NCI-H748 (cell line): ENCODE measurements around the gene RIC3.

Source experiments
- DNase-seq: peaks from one replicate; lab custom pipeline; 2025; ENCODE audit not compliant: unreplicated experiment; lab: John Stamatoyannopoulos, UW

RIC3 gene, protein sequence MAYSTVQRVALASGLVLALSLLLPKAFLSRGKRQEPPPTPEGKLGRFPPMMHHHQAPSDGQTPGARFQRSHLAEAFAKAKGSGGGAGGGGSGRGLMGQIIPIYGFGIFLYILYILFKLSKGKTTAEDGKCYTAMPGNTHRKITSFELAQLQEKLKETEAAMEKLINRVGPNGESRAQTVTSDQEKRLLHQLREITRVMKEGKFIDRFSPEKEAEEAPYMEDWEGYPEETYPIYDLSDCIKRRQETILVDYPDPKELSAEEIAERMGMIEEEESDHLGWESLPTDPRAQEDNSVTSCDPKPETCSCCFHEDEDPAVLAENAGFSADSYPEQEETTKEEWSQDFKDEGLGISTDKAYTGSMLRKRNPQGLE

DNA sequence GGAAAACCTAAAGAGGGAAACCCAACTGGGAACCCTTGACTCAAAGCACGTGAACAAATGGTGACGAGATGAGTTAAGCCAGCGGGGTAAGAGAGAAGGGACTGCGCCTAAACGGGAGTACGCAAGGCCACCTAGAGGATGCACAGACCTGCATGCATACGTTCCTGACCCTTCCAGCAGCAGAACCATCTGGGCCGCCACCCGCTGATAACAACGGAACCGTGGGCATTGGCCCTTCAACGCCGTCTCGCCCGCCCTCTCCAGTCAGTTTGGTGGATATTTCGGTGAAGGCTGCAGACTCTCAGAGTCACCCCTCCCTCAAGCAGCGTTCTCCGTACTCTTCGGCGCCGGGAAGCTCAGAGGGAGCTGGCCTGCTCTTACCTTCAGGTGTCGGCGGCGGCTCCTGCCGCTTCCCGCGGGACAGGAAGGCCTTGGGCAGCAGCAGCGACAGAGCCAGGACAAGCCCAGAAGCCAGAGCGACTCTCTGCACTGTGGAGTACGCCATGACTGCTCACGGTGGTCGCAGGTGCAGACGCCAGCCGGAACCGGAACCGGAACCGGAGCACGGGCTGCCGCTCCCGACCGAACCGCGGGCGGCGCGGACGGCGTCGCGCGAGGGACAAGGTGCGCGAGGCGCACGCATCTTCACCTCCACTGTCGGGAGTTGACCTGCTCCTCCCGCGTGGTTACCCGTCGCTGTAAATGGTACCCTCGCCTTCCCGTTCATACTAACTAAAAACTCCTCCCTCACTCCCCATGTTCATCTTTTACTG, at the start of gene RIC3:
RIC3 (minus strand) TSS at position 541 of the 773 bp plus-strand sequence; CDS start at position 505, 36 bp downstream.
- DNase-seq, result no peak

DNA sequence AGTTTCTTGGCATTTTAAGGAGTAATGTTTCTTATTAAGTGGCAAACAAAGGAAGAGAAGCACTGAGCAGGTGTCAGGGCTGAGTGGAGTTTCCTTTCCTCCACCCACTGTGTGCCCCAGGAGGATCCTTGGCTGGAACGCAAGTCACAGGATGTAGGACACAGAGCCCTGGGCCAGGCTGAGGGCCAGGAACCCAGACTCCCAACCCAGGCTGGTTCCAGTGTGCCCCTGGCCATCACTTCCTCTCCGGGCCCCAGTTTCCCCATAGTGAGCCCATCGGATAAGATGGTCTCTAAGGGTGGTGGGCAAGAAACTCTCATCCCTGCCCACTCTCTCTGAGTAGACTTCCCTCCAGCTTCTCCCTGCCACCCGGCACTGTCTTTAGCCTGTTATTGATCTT, 49.6 kb upstream of the RIC3 start:
- no peak for DNase-seq

DNA sequence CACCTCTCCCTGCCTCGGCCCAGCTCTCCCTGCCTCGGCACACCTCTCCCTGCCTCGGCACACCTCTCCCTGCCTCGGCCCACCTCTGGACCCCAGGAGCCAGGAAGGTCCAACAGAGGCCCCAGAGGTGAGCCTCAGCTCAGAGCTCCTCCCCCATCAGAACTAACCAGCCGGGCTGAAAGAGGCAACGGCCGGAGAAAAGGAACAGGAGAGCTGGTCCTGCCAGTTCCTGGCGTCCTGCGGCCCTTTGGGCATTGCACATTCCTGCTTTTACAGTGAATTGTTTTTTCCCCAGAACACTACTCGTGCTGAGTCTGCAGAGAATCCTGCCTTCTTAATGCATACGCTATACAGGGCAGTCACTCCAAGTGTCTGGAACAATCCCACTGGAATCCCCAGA, 49.1 kb upstream of the RIC3 start:
- DNase-seq, result no peak

DNA sequence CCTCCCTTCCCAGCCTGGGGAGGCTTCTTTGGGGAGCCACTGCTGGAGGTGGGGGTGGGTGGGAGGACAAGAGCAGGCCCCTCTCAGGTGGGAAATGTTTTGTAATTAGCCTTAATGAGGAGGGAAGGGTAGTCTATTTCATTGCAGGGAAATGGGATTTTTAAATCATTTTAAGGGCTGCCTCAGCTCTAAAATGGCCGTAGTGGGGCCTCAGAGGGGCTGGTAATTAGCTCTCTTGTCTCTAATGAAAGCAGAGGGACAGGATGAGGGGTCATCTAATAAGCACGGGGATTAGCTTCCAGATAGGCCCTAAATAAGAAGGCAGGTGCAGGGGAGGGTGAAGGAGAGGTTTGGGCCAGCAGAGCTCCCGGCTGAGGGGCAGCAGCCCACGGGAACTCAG, 48.3 kb upstream of the RIC3 start:
- no peak for DNase-seq

DNA sequence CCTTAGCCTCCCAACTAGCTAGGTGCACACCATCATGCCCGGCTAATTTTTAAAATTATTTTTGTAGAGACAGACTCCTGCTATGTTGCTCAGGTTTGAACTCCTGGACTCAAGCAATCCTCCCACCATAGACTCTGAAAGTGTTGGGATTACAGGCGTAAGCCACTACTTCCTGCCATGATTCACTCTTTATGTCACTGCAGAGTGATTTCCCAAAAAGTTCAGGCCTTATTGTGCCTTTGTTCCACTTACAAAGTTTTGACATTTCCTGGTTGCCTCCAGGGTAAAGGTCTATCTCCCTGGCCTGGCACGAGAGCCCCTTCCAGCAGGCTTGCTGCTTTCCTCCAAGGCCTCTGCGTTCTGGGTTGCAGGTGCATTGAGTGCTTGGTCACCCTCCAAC, 44.6 kb upstream of the RIC3 start:
- DNase-seq, result no peak

DNA sequence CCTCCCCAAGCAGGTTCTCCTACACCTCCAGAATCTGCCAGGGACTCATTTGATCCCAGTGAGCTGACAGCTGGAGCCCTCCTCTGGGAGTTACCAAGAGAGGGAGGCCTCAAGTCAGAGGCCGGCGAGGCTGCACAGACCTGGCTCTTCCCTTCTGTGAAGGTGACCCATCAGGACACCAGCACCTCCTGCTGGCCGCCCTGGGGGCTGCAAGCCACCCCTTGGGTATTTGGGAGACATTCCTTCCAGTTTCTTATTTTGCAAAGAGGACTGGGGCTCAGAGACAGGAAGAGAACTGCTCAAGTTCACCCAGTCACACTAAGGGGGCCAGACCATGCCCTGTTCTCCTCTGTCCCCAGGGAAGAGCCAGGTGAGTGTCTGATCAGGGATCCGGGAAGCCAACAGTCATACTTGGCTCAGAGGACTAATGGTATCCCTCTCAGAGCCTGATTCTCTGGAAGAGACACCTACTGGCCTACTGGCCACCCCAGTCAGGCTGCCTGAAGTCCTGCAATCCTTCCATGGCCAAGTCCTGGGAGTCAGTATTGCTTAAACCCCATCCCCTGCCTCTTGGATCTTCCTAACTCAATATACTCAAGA, 40.5 kb upstream of the RIC3 start:
- peak; percentile 22 for DNase-seq

DNA sequence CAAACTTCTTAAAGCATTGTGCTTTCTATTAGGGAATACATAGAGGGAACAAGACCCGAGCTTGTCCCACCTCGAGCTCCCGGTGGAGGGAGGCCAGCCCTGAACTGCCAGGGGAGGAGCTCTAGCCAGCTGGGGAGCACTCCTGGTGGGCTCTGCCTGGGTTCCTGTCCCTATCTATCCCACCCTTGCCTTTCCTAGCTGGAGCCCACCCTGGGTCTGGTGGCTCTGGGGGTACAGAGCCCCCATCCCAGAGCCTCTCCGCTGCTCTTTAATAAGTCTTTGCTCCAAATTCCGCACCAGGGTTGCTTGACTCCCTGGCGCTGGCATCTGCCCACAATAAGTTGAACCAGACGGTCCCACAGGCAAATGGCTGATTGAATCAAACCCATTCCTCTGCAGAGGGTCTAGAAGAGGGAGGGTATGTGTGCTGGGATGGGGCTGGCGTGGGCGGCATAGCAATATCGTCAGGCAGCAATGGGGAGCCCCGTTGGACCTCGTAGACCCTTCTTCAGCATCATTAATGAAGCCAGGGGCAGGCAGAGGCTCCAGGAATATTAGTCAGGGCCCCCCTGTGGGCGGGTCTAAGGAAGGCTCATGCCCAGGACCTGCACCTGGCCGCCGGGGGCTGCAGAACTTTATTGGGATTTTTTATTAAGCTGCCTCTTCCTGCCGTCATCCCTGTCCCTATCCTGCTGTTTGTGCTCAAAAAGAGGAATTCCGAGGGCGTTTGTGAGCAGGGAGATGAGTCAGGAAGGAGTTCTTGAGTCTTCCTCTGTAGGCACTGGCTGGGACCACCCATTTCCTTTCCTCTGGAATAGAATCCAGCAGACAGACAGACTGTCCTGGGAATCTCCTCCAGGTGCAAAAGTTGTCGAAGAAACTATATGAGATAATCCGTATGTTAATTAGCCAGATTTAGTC, 38.5 kb upstream of the RIC3 start:
- DNase-seq, result no peak

DNA sequence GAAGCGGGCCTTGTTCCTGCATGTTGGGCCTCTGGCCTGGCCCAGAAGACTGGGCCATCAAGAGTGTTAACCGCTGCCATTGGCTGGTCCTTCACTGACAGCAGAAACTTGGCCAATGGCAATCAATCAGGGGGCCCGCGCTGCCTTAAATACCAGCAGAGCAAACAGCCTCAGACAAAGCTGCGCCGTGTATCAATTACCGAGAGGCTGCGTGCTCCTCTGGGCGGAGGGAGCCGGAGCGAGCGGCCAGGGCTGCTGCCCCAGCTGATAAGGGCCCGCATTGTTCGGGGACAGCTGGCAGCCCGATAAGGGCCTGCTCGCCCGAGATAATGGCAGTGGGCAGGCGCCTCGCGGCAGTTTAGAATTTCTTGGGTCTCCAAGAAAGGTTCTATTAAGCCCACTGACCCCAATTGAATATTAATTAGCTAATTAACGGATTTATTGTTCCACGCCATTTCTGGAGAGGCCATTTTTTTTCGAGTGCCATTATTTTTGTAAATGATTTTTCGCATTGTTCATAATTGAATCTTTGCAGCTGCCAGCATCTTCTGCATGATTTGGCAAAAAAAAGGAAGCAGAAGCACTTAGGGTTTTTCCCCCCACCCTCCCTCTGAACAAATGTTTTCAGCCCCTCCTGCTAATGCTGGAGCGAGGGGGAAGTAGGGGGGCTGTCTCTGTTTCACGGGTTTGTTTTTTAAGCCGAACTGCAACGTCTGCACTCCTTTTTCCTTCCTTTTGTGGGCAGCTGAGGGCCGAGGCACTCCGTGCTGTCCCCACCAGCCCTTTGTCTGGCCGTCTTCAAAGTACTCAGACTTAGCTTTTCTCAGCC, 37.6 kb upstream of the RIC3 start:
- peak; percentile 93 for DNase-seq

DNA sequence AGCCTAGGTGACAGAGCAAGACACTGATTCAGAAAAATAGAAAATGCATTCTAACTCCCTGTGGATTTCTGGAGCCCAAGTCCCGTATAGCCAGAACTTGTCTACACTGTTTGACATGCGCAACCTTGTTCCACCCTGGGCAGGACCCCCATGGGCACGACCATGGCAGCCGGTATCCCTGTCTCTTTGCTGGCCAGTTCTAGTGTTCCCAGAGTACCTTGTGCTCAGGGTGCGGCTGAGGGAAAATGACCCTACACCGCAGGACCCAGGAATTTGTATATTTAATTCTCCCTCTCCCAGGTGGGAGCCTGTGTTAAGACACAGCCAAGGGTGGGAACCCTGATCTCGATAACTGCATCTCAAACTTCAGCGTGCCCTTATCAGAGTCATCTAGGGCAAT, 36.7 kb upstream of the RIC3 start:
- DNase-seq, result no peak

DNA sequence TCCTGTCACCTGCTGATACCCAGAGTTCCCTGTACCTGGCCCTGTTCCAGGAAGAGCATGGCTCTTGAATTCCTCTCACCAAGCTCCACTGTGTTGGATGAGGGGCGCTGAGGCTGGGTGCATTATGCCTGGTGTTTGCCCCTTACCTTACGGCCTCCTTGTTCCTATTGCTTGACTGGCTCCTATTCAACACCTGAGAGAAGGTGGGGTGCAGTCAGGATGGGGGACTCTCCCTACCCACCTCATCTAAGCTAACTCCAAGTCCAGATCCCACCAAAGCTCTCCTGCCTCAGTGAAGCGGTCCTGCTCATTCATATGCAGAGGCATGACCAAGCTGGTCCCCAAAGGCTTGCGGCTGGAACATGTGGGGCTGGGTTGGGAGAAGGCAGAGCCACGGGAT, 35.8 kb upstream of the RIC3 start:
- no peak for DNase-seq

DNA sequence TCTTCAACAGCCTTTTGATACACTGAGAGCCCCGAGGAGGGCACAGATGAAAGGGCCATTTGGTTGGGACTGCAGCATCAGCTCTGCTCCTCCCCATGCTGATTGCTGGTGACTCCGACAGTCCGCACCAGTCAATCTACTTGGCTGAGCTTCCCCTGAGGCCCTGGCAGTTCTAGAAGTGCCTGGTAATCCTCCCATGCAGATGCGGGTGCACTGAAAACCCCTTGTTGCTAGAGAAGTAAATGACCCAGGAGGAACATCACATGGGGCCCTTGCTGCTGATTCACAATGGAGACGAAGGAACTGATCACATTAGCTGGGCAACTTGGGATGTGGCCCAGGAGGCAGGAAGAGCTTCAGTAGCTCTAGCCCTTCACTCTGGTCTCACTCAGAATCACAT, 35.2 kb upstream of the RIC3 start:
- DNase-seq, result no peak

DNA sequence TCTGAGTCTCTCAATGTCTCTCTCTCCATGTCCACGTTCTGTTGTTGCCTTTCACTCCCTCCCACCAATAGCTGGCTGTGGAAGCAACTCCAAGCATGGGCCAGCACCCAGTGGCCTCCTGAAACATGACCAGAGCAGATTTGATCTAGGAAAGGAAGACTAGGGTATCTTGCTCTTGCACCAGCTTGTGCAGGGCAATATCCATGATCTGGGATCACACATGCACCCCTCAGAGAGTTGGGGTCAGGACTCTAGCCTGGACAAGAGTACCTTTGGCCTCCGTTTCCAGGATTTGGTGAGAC, 34.5 kb upstream of the RIC3 start:
- DNase-seq, result no peak

DNA sequence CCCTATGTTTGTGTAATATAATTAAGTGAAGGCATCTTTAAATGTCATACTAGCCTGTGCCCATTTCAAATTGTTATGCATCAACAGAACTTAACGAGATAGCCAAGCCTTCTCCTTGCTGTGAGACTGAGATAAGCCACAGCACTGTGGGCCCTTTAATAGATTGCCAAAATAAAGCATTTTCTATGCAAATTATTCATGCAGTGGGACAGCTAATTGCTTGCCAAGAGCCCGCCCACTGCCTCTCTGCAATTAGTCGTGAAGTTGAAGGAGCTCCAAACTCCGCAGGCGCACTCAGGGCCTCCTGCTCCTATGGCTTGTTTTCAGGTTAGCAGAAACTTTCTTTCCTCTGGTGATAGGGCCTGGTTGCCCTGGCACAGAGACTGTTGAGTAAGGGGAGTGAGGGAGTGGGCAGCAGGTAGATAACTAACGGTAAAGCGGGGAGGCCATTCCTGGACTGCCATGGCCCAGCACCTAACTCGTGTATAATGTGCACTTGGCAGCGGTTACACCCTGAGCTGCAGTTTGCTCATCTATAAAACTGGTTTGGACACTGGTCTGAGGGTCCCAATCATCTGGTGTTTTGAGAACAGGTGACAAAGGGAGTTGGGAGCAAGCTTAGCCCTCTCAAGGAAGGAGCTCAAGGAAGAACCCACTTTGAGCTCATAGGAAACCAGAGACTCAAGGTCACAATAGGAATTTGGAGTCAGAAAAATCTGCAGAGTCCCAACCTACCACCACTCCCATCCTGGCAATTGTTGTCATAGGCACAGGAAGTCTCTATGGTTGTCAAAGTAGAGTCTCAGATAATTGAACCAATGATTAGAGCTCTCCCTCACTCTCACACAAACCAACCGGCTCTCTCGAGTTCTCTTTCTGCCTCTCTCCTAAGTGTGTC, 33.9 kb upstream of the RIC3 start:
- DNase-seq, result no peak

DNA sequence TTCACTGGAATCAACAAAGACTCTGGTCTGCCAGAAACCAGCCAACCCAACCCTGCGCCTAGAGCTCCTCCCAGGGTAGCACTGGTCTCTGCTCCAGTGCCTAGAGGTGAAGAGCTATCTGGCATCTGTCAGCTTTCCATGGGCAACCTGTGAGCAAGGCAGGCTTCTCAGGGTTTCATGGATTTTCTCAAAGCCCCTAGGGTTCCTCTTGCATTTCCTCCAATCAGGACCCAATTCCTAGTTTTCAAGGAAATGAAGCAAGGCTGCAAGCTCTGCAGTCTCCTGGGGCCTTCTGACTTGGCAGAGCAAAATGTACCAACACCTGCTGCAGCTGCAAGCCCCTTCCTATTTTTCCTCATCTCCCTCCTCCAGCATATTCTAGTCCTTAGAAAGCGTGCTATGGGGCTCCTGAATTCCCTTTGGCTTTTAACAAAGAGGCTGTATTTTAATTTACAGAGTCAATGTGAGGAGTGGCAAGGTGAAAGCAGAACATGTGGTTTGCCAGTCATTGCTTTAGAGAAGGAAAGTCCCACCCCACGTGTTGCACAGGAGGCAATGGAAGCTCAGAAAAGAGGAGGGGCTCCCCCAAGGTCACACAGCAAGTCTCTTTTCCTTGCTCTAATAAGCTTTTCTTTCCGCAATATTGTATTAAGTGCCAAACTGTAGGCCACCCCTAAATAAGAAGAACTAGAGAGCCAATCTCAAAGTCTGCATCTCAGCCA, 33.0 kb upstream of the RIC3 start:
- DNase-seq, result no peak

DNA sequence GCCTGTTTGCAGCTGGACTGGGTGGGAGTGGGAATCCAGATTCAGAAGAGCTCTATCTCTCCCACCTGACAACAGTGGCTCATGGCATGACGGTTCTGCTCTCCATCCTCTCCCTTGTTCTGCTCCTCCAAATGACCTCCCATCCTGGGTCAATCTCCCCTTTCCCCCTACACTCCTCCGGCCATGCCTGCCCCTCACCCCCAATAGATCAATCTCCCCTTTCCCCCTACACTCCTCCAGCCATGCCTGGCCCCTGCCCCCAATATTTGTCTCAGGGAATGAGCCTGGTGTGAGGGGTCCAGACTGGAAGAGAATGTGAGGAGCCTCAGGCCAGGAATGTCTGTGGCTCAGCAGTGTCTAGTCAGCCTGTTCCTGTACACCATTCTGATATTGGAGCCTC, 30.9 kb upstream of the RIC3 start:
- DNase-seq, result no peak

DNA sequence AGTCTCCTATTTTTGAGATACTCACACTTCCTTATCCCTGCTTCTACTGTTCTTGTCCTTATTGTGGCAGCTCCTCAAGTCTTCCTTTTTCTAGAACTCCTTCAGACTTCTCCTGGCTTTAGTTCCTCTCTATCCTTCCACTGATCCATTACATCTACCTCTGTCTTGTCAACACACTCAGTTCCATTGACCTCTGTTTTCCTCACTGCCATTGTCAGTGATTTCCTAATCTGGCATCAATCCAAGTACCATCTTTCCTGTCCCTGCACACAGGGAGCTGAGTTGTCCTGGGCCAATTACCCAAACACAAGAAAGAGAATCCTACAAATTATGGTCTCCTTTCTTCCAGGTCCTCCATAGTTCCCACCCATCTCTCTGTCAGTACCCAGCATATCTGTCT, 27.9 kb upstream of the RIC3 start:
- DNase-seq, result peak; percentile 35

DNA sequence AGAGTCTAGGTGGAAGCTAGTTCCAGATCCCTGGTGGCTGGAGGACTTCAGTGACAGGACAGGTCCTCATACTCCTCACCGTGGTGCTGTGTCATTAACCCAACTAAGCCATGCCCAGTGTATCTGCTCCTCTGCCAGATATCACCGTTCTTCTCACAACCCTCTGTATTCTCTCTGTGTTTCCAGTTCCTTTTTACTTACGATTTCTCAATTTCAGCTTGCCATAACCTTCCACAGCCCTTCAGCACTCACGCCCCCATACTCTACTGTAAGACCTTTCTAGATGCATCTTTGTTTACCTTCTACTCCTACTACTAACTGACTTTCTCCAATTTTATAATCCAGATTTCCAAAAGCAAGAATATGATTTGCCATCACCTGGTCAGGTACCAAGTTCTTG, 26.1 kb upstream of the RIC3 start:
- no peak for DNase-seq

DNA sequence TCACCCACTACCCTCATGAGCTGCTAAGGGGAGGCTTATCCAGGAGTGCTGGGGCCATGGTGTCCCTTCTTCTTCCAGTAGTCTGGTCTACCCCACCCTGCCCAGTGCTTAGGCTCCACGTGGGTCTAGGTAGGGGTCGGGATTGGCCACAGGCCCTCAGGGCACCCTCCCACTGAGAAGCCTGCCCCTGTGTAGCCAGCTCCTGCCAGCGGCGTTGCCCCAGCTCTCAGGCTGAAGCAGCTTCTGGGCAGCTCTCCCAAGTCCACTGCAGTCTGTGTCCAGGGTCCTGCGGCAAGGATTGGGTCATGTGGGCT, 24.0 kb upstream of the RIC3 start:
- no peak for DNase-seq
